HL-60 (cell line): ENCODE measurements around the gene NRXN3.

ENCODE experiments used
- DNase-seq, 2 experiments: peaks; one replicate each; pipeline ENCODE4 v3.0.0-alpha.2; 2010 to 2020; ENCODE audit warnings: low read depth in 1 of 2, low spot score in 1 of 2
- H3K27ac ChIP-seq: fragments of 250-450 bp; sonication (Bioruptor Pico); replicated peaks from 2 replicates; pipeline ENCODE4 v1.5.1; 2020; ENCODE audit warnings: mild to moderate bottlenecking, moderate library complexity
- H3K27me3 ChIP-seq: fragments of 250-450 bp; sonication (Bioruptor Pico); 2 replicates; pipeline ENCODE4 v1.5.1; 2021; ENCODE audit warnings: mild to moderate bottlenecking, moderate library complexity; ENCODE audit not compliant: insufficient read depth, poor library complexity, severe bottlenecking
- H3K4me3 ChIP-seq: replicated peaks from 2 replicates; pipeline ENCODE4 v1.5.1; 2011; ENCODE audit warnings: mild to moderate bottlenecking, control low read depth, low read length; ENCODE audit not compliant: insufficient read depth
- CTCF ChIP-seq: IDR thresholded peaks from one replicate; pipeline ENCODE4 v1.5.1; 2011; ENCODE audit warnings: low read length, control low read depth, inconsistent platforms; ENCODE audit not compliant: insufficient read depth
- GABPA ChIP-seq: IDR thresholded peaks from 2 replicates; pipeline ENCODE4 v1.6.1; 2012; ENCODE audit warnings: low read depth
- POLR2AphosphoS5 ChIP-seq: IDR thresholded peaks from 2 replicates; pipeline ENCODE4 v1.6.1; 2012; ENCODE audit warnings: low read depth
- REST ChIP-seq: IDR thresholded peaks from 2 replicates; pipeline ENCODE4 v1.6.1; 2012; ENCODE audit warnings: low read depth; ENCODE audit not compliant: insufficient replicate concordance
- SPI1 ChIP-seq: IDR thresholded peaks from 2 replicates; pipeline ENCODE4 v1.6.1; 2012; ENCODE audit warnings: low read depth, mild to moderate bottlenecking, borderline replicate concordance

The NRXN3 gene

GRCh38 chr14:79805636-79806035 lies 1635.5 kb downstream of the NRXN3 start:
- Histone ChIP-seq H3K27ac (no peak overlapping the region), H3K27me3 (no peaks in the 10 kb centered on the region), H3K4me3 (no peak overlapping the region)
- no peak for DNase-seq
- TF ChIP-seq CTCF (no peak), GABPA (no peak), POLR2AphosphoS5 (no peak), REST (no peak), SPI1 (no peak)

GRCh38 chr14:79809849-79810612 lies 1639.9 kb downstream of the NRXN3 start:
- TF ChIP-seq POLR2AphosphoS5 (no peak), CTCF (no peak), GABPA (no peak), SPI1 (no peak), REST (no peak)
- no peaks in the 10 kb centered on the region for H3K27me3 ChIP-seq
- no peak overlapping the region for H3K4me3 ChIP-seq
- no peak for DNase-seq
- H3K27ac ChIP-seq: no peak overlapping the region

GRCh38 chr14:79820866-79821535 lies 1650.8 kb downstream of the NRXN3 start:
- no peak for DNase-seq
- H3K27ac ChIP-seq: no peak overlapping the region
- H3K27me3 ChIP-seq: no peaks in the 10 kb centered on the region
- H3K4me3 ChIP-seq: no peak overlapping the region
- no peak for TF ChIP-seq REST
- no peak for TF ChIP-seq SPI1
- TF ChIP-seq GABPA: no peak
- TF ChIP-seq CTCF: no peak
- no peak for TF ChIP-seq POLR2AphosphoS5
